Neural cell (in vitro differentiated cells): ENCODE data around the gene TFB1M. TPM values are rescaled to one million over a fixed set of nuclear protein-coding genes. Genes with fewer than 3 reads are reported as not detected.

Experiments
- H2AFZ ChIP-seq: fragments of 200-600, 300-800 bp; sonication (generic), shearing (Covaris generic); 2 replicates; pipeline ENCODE4 v1.6.0; 2014; ENCODE audit warnings: low read depth, mild to moderate bottlenecking, antibody characterized with exemption, low read length, moderate library complexity
- H3F3A ChIP-seq: fragments of 200-600 bp; shearing (Covaris generic); 2 replicates; pipeline ENCODE4 v1.6.1; 2016; ENCODE audit warnings: mild to moderate bottlenecking, moderate library complexity, mixed read lengths, antibody characterized with exemption, low read length; ENCODE audit not compliant: insufficient read depth, poor library complexity, severe bottlenecking
- H3K27ac ChIP-seq: fragments of 200-600, 300-800 bp; sonication (generic), shearing (Covaris generic); 2 replicates; pipeline ENCODE4 v1.5.1; 2014; ENCODE audit warnings: mild to moderate bottlenecking, low read length, moderate library complexity
- H3K27me3 ChIP-seq: fragments of 300-800, 200-600 bp; sonication (generic), shearing (Covaris generic); 2 replicates; pipeline ENCODE4 v1.6.0; 2014; ENCODE audit warnings: mild to moderate bottlenecking, low read depth, low read length, moderate library complexity; ENCODE audit not compliant: insufficient read depth
- H3K36me3 ChIP-seq: fragments of 300-800, 200-600 bp; sonication (generic), shearing (Covaris generic); 2 replicates; pipeline ENCODE4 v1.5.1; 2014; ENCODE audit warnings: mild to moderate bottlenecking, antibody characterized with exemption, low read length, moderate library complexity; ENCODE audit not compliant: insufficient read depth
- H3K4me2 ChIP-seq: fragments of 300-800, 200-600 bp; sonication (generic), shearing (Covaris generic); 2 replicates; pipeline ENCODE4 v1.6.0; 2014; ENCODE audit warnings: mild to moderate bottlenecking, low read length
- H3K4me3 ChIP-seq: fragments of 300-800, 200-600 bp; sonication (generic), shearing (Covaris generic); 2 replicates; pipeline ENCODE4 v1.5.1; 2014; ENCODE audit warnings: mild to moderate bottlenecking, low read length, moderate library complexity
- H3K79me2 ChIP-seq: fragments of 200-600 bp; shearing (Covaris generic); replicated peaks from 2 replicates; pipeline ENCODE4 v1.6.0; 2014; ENCODE audit warnings: mild to moderate bottlenecking, low read length, moderate library complexity; ENCODE audit not compliant: insufficient read depth
- H3K9ac ChIP-seq: fragments of 300-800, 200-600 bp; sonication (generic), shearing (Covaris generic); 2 replicates; pipeline ENCODE4 v1.6.1; 2016; ENCODE audit warnings: mild to moderate bottlenecking, low read length, mixed read lengths
- H3K9me2 ChIP-seq: fragments of 200-600 bp; shearing (Covaris generic); 2 replicates; pipeline ENCODE4 v1.6.1; 2016; ENCODE audit warnings: mild to moderate bottlenecking, low read length, mixed read lengths; ENCODE audit not compliant: insufficient read depth
- H3K9me3 ChIP-seq: fragments of 200-600, 300-800 bp; sonication (generic), shearing (Covaris generic); 2 replicates; pipeline ENCODE4 v1.6.1; 2016; ENCODE audit warnings: mild to moderate bottlenecking, mixed run types, low read length, moderate library complexity, mixed read lengths
- H4K20me1 ChIP-seq: fragments of 200-600 bp; shearing (Covaris generic); 2 replicates; pipeline ENCODE4 v1.6.1; 2016; ENCODE audit warnings: mild to moderate bottlenecking, mixed run types; ENCODE audit not compliant: insufficient read depth
- EP300 ChIP-seq: fragments of 450-650 bp; conservative IDR thresholded peaks from 2 replicates; pipeline ENCODE4 v1.6.1; 2014; ENCODE audit warnings: antibody characterized with exemption, mild to moderate bottlenecking, moderate library complexity; ENCODE audit not compliant: poor library complexity, severe bottlenecking
- EZH2 ChIP-seq: fragments of 200-600, 300-800 bp; shearing (Covaris generic), sonication (generic); IDR thresholded peaks from 2 replicates; pipeline ENCODE4 v1.6.1; 2014; ENCODE audit warnings: antibody characterized with exemption, low read length, borderline replicate concordance, mild to moderate bottlenecking; ENCODE audit not compliant: insufficient read depth, poor library complexity, severe bottlenecking
- MXI1 ChIP-seq: fragments of 450-650 bp; conservative IDR thresholded peaks from 2 replicates; pipeline ENCODE4 v1.6.1; 2014; ENCODE audit warnings: antibody characterized with exemption, mild to moderate bottlenecking; ENCODE audit not compliant: poor library complexity, severe bottlenecking
- POLR2AphosphoS5 ChIP-seq: IDR thresholded peaks from 2 replicates; pipeline ENCODE4 v1.6.1; 2012
- RAD21 ChIP-seq: fragments of 450-650 bp; conservative IDR thresholded peaks from 2 replicates; pipeline ENCODE4 v1.6.1; 2014; ENCODE audit warnings: antibody characterized with exemption, mild to moderate bottlenecking, moderate library complexity
- REST ChIP-seq: IDR thresholded peaks from 2 replicates; pipeline ENCODE4 v1.6.1; 2012; ENCODE audit warnings: borderline replicate concordance
- SMC3 ChIP-seq: fragments of 450-650 bp; conservative IDR thresholded peaks from 2 replicates; pipeline ENCODE4 v1.6.1; 2014; ENCODE audit warnings: antibody characterized with exemption, mild to moderate bottlenecking, moderate library complexity; ENCODE audit not compliant: poor library complexity
- TAF1 ChIP-seq: IDR thresholded peaks from 2 replicates; pipeline ENCODE4 v1.6.1; 2012; ENCODE audit warnings: low read depth
- polyA plus RNA-seq: library from polyadenylated mRNA; depleted of rRNA; stranded (reverse); fragments of >200 nt; gene quantifications from 2 replicates; pipeline ENCODE4 v1.2.3, GENCODE V29; 2014
- TF ChIP-seq, protein P1 (sequence below): fragments of 450-650 bp; IDR thresholded peaks from 2 replicates; pipeline ENCODE4 v1.5.1; 2014; ENCODE audit warnings: antibody characterized with exemption, mild to moderate bottlenecking, moderate library complexity; ENCODE audit not compliant: poor library complexity, severe bottlenecking

The TFB1M gene
- polyA plus RNA-seq, 1 donor from 2014 or later: 15.5 TPM

DNA sequence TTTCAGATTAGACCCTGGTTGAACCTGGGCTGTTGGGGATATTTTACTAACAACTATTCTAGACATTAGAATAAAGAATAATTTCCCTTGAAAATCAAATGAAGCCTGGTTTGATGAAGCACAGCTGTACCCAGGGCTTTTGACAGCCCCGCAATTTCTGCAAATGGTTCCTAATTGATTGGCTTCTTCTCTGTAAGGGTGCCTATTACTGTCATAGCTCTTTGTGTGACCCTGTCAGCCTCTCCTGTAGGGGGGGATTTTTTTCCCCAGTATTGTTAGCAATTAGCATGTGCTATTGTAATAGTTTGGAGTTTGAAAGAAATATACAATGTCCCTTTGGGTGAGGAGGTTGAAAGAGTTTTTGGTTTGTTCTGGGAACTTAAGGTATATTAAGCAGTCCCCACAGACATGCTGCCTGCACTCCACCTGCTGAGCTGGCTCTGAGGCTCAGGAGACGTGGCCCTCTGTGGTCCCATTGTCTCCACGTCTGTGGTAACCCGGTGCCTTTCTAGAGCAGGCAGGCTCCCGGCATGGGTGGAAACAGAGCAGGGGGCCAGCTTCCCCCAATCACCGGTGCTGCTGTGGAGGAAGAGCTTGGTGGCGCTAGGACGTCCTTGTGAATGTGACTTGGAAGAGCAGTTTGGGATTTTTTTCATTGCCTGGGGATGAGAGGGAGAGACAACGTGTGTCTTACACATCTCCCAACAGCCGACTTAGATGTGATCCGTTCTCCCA is 97.8 kb downstream of the TFB1M start:
- Histone ChIP-seq H3K4me2 (peak overlapping the region; percentile 73), H4K20me1 (no peaks in the 10 kb centered on the region), H3F3A (peaks cover under 1% of the 10 kb centered on the region)

GRCh38 chr6:155215906-155216305 is 98.4 kb downstream of the TFB1M start:
- H3K27me3 ChIP-seq: no peaks in the 10 kb centered on the region
- H3K4me2 ChIP-seq: peak overlapping the region; percentile 73
- H3K4me3 ChIP-seq: peak overlapping the region; percentile 68
- no peaks in the 10 kb centered on the region for H3K36me3 ChIP-seq
- H2AFZ ChIP-seq: no peak overlapping the region
- peaks cover 33% of the 10 kb centered on the region for H3K79me2 ChIP-seq
- peak overlapping the region; percentile 70 for H3K9ac ChIP-seq
- peak overlapping the region; percentile 85 for H3K27ac ChIP-seq
- H4K20me1 ChIP-seq: no peaks in the 10 kb centered on the region
- H3F3A ChIP-seq: no peaks in the 10 kb centered on the region
- no peaks in the 10 kb centered on the region for H3K9me2 ChIP-seq
- H3K9me3 ChIP-seq: no peaks in the 10 kb centered on the region
- TF ChIP-seq TAF1 (no peak), POLR2AphosphoS5 (no peak), RAD21 (no peak), EP300 (no peak), MXI1 (no peak), SMC3 (no peak), REST (no peak), EZH2 (no peak)

More for the DNA sequence above, 97.8 kb downstream of the TFB1M start:
- H3K27ac ChIP-seq: peak overlapping the region; percentile 85
- peak; percentile 49 for TF ChIP-seq TAF1
- peak; percentile 50 for TF ChIP-seq POLR2AphosphoS5
- no peak for TF ChIP-seq EZH2
- peak; percentile 70 for TF ChIP-seq MXI1
- TF ChIP-seq EP300: peak; percentile 72
- TF ChIP-seq RAD21: no peak
- TF ChIP-seq, protein P1, sequence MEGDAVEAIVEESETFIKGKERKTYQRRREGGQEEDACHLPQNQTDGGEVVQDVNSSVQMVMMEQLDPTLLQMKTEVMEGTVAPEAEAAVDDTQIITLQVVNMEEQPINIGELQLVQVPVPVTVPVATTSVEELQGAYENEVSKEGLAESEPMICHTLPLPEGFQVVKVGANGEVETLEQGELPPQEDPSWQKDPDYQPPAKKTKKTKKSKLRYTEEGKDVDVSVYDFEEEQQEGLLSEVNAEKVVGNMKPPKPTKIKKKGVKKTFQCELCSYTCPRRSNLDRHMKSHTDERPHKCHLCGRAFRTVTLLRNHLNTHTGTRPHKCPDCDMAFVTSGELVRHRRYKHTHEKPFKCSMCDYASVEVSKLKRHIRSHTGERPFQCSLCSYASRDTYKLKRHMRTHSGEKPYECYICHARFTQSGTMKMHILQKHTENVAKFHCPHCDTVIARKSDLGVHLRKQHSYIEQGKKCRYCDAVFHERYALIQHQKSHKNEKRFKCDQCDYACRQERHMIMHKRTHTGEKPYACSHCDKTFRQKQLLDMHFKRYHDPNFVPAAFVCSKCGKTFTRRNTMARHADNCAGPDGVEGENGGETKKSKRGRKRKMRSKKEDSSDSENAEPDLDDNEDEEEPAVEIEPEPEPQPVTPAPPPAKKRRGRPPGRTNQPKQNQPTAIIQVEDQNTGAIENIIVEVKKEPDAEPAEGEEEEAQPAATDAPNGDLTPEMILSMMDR: peak; percentile 22
- TF ChIP-seq REST: peak; percentile 82
- no peak for TF ChIP-seq SMC3
- H3K79me2 ChIP-seq: peaks cover 33% of the 10 kb centered on the region
- peak overlapping the region; percentile 70 for H3K9ac ChIP-seq
- no peaks in the 10 kb centered on the region for H3K27me3 ChIP-seq
- H3K9me3 ChIP-seq: no peaks in the 10 kb centered on the region
- H3K36me3 ChIP-seq: no peaks in the 10 kb centered on the region
- peak overlapping the region; percentile 22 for H2AFZ ChIP-seq
- H3K4me3 ChIP-seq: peak overlapping the region; percentile 68
- no peaks in the 10 kb centered on the region for H3K9me2 ChIP-seq
